Measurements from ENCODE around the gene SLC6A4.
"Not testable (repeated sequence)": the region's sequence is repeated elsewhere in the genome, so short reads cannot be mapped to it uniquely, and the experiment has no call there.

The SLC6A4 gene

DNA sequence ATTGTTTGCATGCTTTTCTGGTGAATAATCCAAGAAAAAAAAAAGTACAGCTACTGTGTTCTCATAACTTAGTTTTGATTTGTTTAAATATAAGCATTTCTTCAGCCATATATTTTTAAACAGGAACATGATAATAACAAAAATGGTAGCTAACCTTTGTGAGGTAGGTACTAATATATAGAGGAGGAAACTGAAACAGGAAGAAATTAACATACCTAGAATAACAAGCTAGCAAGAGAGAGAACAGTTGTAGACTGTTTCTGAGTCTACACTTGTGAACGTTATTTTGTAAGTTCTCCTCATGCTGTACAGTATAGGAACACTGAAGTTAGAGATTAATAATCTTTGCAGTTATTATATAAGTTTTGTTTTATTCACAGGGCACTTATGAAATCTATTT lies 69.5 kb downstream of the SLC6A4 start:
- no peak for DNase-seq

DNA sequence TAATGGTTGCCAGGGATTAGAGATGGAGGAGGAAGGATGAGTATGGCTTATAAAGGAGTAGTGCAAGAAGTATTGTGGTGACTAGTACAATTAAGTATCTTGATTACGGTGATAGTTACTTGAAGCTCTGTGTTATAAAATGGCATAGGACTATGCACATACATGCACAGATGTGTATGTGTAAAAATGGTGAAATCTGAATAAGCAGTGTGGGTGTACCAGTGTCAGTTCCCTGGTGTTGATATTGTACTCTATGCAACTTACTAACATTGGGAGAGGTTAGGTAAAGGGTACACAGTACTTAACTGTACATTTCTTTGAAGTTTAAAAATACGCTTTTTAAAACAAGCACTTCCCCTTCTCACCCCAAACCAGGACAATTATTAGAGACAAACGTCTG lies 70.3 kb downstream of the SLC6A4 start:
- DNase-seq, result no peak

DNA sequence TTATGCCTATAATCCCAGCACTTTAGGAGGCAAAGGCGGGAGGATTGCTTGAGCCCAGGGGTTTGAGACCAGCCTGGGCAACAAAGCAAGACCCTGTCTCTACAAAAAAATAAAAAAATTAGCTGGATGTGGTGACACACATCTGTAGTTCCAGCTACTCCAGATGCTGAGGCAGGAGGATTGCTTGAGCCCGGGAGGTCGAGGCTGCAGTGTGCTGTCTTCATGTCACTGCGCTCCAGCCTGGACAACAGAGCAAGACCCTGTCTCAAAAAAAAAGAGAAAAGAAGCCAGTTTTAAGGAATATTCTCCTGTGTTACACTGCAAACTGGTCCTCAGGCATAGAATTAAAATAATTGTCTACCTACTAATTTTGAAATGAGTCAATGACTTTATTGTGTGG lies 71.0 kb downstream of the SLC6A4 start:
- no peak for DNase-seq

DNA sequence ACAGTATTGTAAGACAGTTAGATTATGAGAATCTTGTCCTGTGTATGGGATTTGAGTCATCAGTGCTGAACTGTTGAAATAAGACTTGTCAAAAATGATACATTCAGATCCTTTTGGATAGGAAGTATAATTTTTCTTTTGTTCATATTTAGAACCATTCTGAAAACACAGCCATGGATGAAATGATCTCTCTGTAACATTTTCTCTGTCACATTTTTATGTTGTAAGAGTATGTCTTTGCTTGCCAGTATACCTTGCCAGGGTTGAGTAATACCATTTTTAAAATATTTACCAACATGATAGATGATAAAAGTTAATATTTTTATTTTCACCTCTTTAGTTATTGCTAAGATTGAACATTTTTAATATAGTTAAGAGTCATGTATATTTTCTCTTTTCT lies 73.9 kb downstream of the SLC6A4 start:
- no peak for DNase-seq

DNA sequence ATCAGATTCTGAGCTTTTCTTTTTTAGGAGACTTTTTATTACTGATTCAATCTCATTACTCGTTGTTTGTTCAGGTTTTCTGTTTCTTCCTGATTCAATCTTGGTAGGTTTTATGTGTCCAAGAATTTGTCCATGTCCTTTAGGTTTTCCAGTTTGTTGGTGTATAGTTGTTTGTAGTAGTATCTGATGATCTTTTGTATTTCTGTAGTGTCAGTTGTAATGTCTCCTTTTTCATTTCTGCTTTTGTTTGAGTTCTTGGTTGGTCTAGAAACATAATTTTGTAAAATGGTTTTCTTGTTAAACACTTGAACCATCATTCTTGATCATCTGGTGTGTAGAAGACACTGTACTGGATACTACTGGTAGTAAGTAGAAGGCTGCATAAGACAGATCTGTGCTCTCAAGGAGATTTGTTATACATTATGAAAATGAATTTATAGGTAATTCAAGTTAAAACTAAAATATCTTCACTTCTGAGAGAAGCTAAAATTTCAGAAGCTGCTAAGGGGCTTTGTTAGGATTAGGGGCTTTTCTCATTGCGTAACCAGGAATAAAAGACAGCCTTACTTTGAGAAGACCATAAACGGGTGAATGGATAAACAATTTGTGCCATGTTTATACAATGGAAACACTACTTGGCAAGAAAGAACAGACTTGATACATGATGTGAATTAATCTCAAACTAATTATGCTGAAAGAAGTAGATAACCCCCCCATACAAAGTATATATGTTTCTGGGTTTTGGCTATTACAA lies 74.9 kb downstream of the SLC6A4 start:
- DNase-seq, result no peak

DNA sequence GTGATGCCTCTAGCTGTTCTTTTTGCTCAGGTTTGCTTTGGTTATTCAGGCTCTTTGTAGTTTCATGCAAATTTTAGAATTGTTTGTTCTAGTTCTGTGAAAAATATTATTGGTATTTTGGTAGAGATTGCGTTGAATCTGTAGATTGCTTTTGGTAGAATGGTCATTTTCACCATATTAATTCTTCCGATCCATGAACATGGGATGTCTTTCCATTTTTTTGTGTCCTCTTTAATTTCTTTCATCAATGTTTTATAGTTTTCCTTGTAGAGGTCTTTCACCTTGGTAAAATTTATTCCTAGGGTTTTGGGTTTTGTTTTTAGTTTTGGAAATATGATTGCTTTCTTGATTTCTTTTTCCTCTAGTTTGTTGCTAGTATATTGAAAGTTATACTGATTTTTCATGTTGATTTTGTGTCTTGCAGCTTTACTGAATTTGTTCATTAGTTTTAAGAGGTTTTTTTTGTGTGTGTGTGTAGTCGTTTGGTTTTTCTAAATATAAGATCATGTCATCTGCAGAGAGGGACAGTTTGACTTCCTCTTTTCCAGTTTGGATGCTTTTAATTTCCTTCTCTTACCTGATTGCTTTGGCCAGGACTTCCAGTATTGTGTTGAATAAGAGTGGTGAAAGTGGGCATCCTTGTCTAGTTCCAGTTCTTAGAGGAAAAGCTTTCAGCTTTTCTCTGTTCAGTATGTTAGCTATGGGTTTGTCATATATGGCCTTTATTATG lies 76.4 kb downstream of the SLC6A4 start:
- no peak for DNase-seq

DNA sequence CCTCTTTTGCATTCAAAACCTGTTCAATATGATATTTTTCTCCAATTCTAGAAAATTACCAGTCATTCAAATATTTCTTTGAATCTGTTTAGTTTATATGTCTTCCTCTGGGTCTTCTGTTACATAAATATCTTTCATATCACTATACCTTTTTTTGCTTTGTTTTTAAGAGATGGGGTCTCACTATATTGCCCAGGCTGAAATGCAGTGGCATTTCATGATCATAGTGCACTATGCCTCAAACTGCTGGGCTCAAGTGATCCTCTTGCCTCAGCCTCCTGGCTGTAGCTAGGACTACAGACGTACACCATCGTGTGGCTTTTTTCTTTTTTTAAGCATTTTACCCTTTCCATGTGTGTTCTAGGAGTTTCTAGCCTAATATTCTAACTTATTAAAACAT lies 80.1 kb downstream of the SLC6A4 start:
- no peak for DNase-seq

DNA sequence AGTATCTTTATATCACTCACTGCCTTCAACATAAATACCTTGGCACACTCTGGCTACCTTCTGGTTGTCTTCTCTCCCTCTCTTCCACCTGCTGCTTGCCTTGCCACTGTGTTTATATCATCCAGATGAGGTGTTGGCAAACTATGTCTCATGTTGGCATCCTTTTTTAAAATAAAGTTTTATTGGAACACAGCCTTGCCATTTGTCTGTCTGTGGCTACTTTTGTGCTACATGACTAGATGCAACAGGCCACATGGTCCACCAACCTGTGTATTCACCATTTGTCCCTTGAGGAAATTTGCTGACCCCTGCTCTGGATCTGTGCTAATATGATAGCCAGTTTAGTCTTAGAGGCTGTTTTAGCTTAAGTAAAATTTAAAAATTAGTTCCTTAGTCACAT lies 82.0 kb downstream of the SLC6A4 start:
- DNase-seq, result no peak

DNA sequence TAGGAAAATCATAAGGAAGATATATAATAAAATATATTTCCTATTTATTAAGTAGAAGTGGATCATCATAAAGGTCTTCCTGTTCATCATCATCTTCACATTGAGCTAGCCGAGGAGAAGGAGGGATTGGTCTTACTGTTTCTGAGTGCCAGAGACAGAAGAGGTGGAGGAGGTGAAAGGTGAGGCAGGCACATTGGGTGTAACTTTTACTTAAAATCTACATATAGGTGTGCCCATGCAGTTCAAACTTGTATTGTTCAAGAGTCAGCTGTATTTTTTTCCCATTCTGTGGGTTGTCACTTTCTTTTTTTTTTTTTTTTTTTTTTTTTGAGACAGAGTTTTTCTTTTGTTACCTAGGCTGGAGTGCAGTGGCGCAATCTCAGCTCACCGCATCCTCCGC lies 84.0 kb downstream of the SLC6A4 start:
- DNase-seq, result no peak

DNA sequence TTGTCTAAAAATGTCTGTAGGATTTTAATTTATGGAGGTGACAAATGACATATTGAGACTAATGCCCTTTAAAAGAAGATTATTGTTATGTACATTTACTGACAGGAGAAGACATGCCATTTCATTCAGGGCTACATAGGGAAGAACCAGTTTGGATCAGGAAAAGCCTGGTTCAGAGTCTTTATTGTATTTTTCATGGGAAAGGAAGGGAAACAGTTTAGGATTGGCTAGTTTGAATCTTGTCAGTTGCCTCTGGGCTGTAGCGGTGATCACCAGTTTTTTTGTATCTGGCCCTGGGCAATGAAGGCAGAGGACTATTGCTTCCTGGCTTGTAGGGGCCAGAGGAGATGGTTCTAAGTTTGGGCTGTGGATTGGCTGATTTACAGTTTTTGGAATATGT lies 87.1 kb downstream of the SLC6A4 start:
- no peak for DNase-seq

DNA sequence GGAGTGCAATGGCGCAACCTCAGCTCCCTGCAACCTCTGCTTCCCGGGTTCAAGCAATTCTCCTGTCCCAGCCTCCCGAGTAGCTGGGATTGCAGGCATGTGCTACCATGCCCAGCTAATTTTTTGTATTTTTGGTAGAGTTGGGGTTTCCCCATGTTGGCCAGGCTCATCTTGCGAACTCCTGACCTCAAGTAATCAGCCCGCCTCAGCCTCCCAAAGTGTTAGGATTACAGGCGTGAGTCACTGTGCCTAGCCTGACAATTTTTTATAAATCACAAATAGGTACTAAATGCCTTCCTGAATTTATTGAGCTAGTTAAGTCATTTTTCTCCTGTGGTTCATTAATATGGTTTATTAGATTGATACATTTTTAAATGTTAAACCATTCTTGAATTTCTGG lies 87.6 kb downstream of the SLC6A4 start:
- DNase-seq, result not testable (repeated sequence)
